ENCODE data around the gene C17orf67. TPM values are rescaled to one million over a fixed set of nuclear protein-coding genes. Genes with fewer than 3 reads are reported as not detected.

C17orf67 gene
- total RNA-seq, 1 donor from 2014 or later = 1.7 TPM

GRCh38 chr17:56779898-56780777 is 53.6 kb downstream of the C17orf67 start:
- H3K36me3 Mint-ChIP-seq (ENCODE audit: low read depth, unreplicated experiment) = no peaks in the 10 kb centered on the region
- H3K4me1 Mint-ChIP-seq (ENCODE audit: unreplicated experiment) = peaks cover 16% of the 10 kb centered on the region
- no peak overlapping the region for H3K27ac Mint-ChIP-seq (ENCODE audit: unreplicated experiment)
- peak; percentile 97 for TF ChIP-seq CTCF (IDR thresholded peaks at IDR 0.05; ENCODE audit: unreplicated experiment)
- peak overlapping the region; percentile 79 for H3K4me3 Mint-ChIP-seq (ENCODE audit: unreplicated experiment)
- no peaks in the 10 kb centered on the region for H3K9me3 Mint-ChIP-seq (ENCODE audit: unreplicated experiment)
- peaks cover 18% of the 10 kb centered on the region for H3K27me3 Mint-ChIP-seq (ENCODE audit: unreplicated experiment)
- peak; percentile 87 for DNase-seq (ENCODE audit: low spot score)

- Mint-ChIP-seq H3K4me1 (ENCODE audit: unreplicated experiment) (peaks cover 16% of the 10 kb centered on the region), H3K27ac (ENCODE audit: unreplicated experiment) (no peak overlapping the region), H3K4me3 (ENCODE audit: unreplicated experiment) (no peak overlapping the region), H3K9me3 (ENCODE audit: unreplicated experiment) (no peaks in the 10 kb centered on the region), H3K27me3 (ENCODE audit: unreplicated experiment) (peaks cover 18% of the 10 kb centered on the region), H3K36me3 (ENCODE audit: low read depth, unreplicated experiment) (no peaks in the 10 kb centered on the region)
- no peak for DNase-seq (ENCODE audit: low spot score)
- TF ChIP-seq CTCF (IDR thresholded peaks at IDR 0.05; ENCODE audit: unreplicated experiment) = no peak
Measured at GRCh38 chr17:56779322-56779721, 54.4 kb downstream of the C17orf67 start.

GRCh38 chr17:56778898-56779297 is 54.8 kb downstream of the C17orf67 start:
- peaks cover 16% of the 10 kb centered on the region for H3K4me1 Mint-ChIP-seq (ENCODE audit: unreplicated experiment)
- no peaks in the 10 kb centered on the region for H3K36me3 Mint-ChIP-seq (ENCODE audit: low read depth, unreplicated experiment)
- no peaks in the 10 kb centered on the region for H3K9me3 Mint-ChIP-seq (ENCODE audit: unreplicated experiment)
- DNase-seq (ENCODE audit: low spot score) = no peak
- no peak for TF ChIP-seq CTCF (IDR thresholded peaks at IDR 0.05; ENCODE audit: unreplicated experiment)
- no peak overlapping the region for H3K27ac Mint-ChIP-seq (ENCODE audit: unreplicated experiment)
- no peak overlapping the region for H3K4me3 Mint-ChIP-seq (ENCODE audit: unreplicated experiment)
- peaks cover 18% of the 10 kb centered on the region for H3K27me3 Mint-ChIP-seq (ENCODE audit: unreplicated experiment)

GRCh38 chr17:56777859-56778258 is 55.9 kb downstream of the C17orf67 start:
- peaks cover 16% of the 10 kb centered on the region for H3K4me1 Mint-ChIP-seq (ENCODE audit: unreplicated experiment)
- no peak overlapping the region for H3K4me3 Mint-ChIP-seq (ENCODE audit: unreplicated experiment)
- H3K27me3 Mint-ChIP-seq (ENCODE audit: unreplicated experiment) = peaks cover 17% of the 10 kb centered on the region
- H3K9me3 Mint-ChIP-seq (ENCODE audit: unreplicated experiment) = no peaks in the 10 kb centered on the region
- no peaks in the 10 kb centered on the region for H3K36me3 Mint-ChIP-seq (ENCODE audit: low read depth, unreplicated experiment)
- H3K27ac Mint-ChIP-seq (ENCODE audit: unreplicated experiment) = no peak overlapping the region
- DNase-seq (ENCODE audit: low spot score) = no peak
- no peak for TF ChIP-seq CTCF (IDR thresholded peaks at IDR 0.05; ENCODE audit: unreplicated experiment)

- Mint-ChIP-seq H3K4me1 (ENCODE audit: unreplicated experiment) (peaks cover 5% of the 10 kb centered on the region), H3K9me3 (ENCODE audit: unreplicated experiment) (no peaks in the 10 kb centered on the region), H3K36me3 (ENCODE audit: low read depth, unreplicated experiment) (no peaks in the 10 kb centered on the region), H3K4me3 (ENCODE audit: unreplicated experiment) (no peak overlapping the region), H3K27me3 (ENCODE audit: unreplicated experiment) (peaks cover 13% of the 10 kb centered on the region), H3K27ac (ENCODE audit: unreplicated experiment) (no peak overlapping the region)
- TF ChIP-seq CTCF (IDR thresholded peaks at IDR 0.05; ENCODE audit: unreplicated experiment) = no peak
- no peak for DNase-seq (ENCODE audit: low spot score)
Measured at GRCh38 chr17:56774650-56775049, 59.1 kb downstream of the C17orf67 start.

Measured in endothelial cell (in vitro differentiated cells).